ENCODE measurements around the gene NFKB2.

NFKB2 gene

DNA sequence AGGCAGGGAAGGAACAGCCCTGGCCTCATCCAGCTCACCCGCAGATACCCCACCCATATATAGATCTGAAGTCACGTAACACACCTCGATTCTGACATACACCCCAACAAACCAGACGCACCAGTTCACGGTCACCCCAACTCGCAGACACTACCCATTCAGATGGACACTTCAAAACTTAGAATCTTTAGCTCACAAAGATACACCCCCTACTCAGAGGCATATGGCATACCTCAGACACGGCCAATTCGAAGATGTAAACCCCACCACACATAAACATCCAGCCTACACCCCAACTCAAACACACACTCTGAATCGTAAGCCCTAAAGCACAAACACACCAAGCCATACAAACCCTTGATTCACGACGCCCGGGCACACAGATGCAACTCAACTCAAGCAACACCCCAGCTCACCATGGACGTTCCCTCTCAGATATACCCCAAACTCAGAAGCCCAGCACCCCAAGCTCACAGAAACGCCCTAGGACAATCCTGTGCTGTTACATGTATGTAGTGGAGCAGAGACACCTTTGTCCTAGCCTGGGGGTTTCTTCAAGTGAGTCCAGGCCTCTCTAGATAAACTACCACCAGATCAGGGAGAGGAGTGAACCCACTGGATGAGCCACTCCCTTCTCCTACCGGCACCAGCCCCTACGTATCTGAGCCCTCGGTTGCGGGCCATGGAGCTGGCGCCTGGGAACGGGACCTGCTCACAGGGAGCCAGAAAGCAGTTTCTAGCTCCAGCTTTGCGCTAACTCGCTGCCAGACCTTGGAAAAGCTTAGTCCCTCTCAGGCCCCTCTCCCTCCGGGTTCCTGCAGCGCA is 14.3 kb downstream of the NFKB2 start:
- no peak for DNase-seq

DNA sequence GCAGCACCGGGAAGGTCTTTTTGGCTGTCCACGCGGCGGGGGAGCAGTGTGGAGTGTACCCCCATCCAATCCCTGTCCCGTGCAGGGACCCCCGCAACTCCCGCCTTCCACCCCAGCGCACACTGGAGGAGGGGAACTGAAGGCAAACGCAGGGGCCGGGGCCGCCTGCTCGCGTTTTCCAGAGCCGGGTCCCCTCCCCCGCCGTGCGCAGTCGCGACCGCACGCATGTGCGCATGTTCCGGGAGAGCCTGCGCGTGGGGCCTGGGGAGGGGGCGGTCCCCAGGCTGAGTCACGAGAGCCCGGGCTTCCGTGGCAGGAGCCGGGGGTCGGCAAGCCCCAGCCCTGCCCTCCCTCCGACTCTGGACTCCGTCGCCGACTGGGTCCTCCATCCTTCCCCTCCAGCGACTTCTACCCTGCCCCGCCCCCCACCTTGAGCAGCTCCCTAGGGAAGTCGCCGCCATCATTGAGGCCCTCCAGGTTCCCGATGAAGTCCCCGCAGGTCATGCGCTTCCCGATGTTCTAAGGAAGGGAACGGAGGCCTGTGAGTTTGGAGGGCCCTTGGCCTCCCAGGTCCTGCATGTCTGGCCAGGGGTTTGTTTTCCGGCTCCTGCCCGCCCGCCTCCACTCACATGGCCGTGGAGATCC is 15.0 kb downstream of the NFKB2 start:
- DNase-seq: no peak

GRCh38 chr10:102411341-102412255 is 16.1 kb downstream of the NFKB2 start:
- no peak for DNase-seq

DNA sequence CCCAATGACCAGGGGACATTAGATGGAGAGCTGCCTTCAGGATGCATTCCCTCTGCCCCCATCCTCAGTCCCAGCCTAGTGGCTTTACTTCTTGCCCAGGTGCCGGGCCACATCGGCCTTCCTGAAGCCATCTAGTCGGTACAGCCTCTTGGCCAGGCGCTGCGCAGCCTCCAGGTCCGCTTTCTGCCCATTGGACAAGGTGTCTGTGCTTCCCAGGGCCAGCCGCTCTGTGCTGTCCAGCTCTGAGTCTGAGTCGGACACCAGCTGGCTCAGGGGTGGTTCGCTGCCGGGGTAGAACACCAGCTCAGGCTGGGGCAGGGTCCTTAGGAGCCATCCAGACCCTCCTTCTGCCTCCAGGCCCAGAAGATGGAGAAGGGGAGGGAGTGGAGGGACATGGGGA is 16.8 kb downstream of the NFKB2 start:
- no peak for DNase-seq

GRCh38 chr10:102413053-102413705 is 17.7 kb downstream of the NFKB2 start:
- DNase-seq: no peak

DNA sequence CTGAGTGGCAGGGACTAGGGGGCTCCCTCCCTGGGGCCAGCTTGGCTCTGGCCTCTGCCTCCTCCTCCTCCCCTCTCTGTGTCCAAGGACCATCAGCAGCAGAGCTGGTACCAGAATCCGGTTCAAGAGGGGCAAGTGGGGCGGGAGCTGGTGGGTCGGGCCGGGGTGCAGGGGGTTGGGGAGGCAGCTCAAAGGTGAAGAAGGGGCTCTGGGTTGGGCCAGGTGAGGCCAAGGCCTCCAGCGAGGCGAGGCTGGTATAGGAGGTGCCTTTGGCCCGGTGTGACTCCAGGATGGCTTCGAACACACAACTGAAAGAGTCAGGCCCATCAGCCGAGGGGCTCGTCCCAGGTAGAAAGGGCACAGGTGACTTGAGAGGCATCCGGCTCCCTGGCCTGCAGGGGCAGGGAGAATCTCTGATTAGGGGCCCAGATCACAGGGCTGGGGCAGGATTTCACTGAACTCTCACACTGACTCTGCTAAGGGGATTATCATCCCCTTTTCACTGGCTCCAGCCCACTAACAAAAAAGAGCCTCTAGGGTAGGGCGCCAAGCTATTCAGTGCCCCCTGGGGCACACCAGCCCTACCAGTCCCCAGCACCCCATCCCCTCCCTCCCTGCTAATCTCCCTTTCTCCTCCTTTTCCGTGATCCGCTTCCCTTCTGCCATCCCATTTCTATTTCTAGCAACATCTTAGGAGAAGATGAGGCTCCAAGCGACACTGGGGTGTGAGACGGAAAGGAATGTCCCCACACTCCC is 18.5 kb downstream of the NFKB2 start:
- no peak for DNase-seq

GRCh38 chr10:102414749-102415148 is 19.2 kb downstream of the NFKB2 start:
- DNase-seq: no peak

DNA sequence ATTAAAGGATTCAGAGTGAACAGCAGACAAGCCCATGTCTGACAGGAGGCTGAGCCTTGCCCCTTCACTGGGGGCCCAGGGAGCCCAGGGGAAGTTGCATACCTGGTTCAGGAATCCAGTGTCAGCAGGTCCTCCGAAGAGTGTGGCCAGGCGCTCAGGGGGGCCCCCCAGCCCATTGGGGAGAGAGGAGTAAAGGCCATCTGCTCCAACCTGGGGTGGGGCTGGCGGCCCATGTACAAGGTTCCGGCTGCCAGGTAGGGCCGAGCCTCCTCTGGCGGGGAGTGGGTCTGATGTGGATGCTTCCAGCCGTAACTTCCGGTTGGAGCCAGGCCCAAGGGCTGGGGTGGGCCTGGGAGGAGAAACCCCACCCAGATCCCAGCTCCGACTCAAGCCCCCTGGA is 20.8 kb downstream of the NFKB2 start:
- no peak for DNase-seq

- DNase-seq: no peak
Measured at GRCh38 chr10:102416695-102417094, 21.2 kb downstream of the NFKB2 start.

GRCh38 chr10:102418622-102419268 is 23.2 kb downstream of the NFKB2 start, which contains the start of gene PSD:
Gene PSD (minus strand): TSS chr10:102418785. CDS start chr10:102417038, 1,747 bp downstream.
- no peak for DNase-seq

DNA sequence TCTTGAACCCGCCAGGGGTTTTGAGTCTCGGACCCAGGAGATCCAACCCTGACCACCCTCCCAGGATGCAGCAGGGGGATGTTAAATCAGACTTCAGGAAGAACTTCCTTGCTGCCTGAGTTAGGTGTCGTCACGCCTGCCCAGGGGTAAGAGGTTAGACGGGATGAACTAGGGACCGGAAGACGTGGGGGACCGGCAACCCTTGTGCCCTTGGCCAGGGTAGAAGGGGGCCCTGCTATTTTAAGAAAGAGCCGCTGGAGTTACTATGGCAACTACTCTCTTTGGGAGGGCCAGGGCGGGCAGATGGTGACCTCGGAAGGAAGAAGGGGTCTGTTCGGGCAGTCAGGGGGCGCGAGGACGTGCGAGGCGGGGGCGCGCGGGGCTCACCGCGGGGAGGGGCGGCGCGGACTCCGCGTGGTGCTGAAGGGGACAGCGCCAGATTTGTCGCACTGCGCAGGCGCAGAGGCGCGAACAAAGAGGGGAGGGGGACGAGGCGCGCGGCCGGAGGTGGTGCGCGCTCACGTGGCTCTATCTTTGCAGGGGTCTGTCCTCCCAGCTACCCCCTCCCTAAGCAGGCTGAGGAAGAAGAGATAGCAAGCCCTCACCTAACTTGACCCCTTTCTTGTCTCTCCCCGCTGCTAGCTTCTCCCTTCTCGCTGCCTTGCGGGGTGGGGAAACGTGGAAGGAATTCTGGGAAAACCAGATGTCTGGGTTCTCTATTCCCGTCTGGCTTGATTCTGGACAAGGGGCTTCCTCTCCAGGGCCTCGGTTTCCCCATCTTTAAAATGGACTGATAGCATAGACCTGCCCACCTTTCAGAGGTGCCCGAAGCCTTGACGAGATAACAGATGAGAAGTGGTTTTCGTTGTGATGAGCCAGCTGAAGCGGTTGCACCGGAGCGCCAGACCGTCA is 24.0 kb downstream of the NFKB2 start:
- DNase-seq: peak; percentile 70

GRCh38 chr10:102420181-102420713 is 24.7 kb downstream of the NFKB2 start:
- no peak for DNase-seq

DNA sequence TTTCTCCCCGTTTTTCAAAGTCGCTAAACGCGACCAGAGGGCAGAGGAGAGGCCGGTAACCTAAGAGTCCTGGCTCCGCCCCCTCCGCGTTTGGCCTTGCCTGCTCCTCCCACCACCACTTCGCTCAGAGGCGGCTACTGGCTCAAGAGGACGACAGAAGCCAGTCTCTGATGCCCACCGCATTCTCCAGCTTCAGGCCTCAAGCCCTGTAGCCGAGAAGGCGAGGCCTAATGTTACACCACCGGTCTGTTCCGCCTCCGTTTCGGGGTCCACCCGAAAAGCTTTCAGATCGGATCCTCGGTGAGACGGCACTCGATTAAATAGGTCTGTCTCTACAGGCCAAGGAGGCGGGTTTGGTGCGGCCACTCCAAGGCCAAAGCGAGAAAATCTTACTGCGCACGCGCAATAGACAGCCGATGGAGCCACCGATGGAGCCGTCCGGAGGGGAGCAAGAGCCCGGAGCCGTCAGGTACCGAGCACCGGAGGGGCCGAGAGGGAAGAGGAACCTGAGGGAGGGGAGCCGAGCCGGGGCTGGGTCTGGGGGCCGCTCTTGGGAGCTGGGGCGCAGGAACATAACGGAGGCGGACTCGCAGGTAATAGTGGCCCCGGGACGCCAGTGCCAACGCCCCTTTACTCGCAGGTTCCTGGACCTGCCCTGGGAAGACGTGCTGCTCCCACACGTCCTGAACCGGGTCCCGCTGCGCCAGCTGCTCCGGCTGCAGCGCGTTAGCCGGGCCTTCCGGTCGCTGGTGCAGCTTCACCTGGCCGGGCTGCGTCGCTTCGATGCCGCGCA is 25.4 kb downstream of the NFKB2 start, which contains the start of gene FBXL15:
TSS of gene FBXL15 (plus strand) at position 123 of the 793 bp plus-strand sequence. CDS start at position 417, 294 bp downstream.
- DNase-seq: peak; percentile 100

DNA sequence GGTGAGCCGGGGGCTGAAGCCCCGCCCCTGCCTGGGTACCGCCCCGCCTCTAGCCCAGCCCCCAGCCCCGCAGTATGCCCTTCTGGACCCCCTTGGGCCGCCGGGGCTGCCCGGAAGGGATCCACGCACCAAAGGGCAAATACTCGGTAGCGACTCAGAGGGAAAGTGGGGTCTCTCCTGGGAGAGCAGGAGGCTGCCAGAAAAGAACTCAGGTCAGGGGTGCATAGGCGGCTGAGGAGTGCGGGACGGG is 25.9 kb downstream of the NFKB2 start:
- no peak for DNase-seq

- peak; percentile 85 for DNase-seq
Measured at GRCh38 chr10:102421757-102422512, 26.4 kb downstream of the NFKB2 start.

GRCh38 chr10:102422545-102423129 is 27.1 kb downstream of the NFKB2 start:
- DNase-seq: peak; percentile 84

DNA sequence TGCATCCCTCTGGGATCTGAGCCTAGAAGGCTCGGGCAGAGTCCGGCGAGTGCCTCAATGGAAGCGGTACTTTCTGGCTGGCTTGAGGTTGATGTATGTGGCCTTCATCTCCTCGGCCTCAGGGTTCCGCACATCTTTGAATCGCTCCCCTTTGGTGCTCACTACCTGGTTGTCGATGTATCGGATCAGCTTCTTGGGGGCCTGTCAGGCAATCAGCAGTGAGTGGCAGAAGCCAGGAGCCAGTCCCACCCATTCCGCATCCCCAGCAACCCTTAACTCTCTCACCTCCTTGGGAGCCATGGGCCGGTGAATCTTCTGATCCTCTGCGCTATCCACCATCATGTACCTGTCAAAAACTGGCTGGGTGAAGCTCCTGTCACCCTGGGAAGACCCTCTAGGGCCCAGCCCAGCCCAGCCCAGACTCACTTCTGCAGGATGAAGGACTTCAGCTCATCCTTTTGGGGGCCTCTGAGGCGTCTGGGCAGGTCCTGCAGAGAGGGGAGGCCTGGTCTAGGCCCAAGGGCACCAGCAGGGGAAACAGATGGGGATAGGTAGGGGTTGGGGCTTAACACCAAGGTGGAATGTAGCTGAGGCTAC is 28.0 kb downstream of the NFKB2 start:
- DNase-seq: no peak

GRCh38 chr10:102424145-102424544 is 28.6 kb downstream of the NFKB2 start:
- DNase-seq: no peak

Data from hematopoietic multipotent progenitor cell treated with erythropoietin and hydrocortisone succinate and interleukin-3 and kit ligand, for 6 days (in vitro differentiated cells).